ENCODE data around the gene FILIP1L.

GRCh38 chr3:100157685-100158084 lies 43.4 kb upstream of the FILIP1L start:
- TF ChIP-seq CTCF (IDR thresholded peaks at IDR 0.05) (no peak), POLR2A (IDR thresholded peaks at IDR 0.05) (no peak)

Data from stomach (tissue), 4 donors.